Measurements from ENCODE around the gene NTRK2.

DNA sequence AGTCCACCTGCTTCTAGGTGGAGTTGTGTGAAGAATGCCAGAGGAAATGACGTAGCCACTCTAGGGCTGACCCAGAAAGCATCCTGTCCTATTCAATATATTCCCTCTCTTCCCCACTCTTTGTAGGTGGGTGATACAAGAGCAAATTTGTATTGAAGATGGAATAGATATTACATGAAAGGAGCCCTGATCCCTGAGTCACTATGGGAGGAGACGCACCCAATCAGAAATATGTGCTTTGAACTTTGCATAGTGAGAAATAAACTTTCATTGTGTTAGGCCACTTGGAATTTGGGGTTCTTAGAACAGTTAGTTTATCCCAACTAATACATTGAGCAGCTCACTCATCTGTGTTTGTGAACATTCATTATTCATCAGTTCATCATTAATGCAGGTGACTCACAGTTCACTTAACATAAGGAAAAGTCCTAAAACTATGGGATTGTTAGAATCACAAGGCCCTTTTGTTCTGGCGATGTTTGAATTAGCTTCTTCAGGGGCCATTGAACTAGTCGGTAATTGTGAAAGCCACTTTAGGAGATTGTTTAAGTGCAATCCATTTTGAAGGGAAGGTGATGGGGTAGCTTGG lies 26.9 kb upstream of the NTRK2 start:
- TF ChIP-seq ZNF776 (tag by site-specific recombination; IDR thresholded peaks at IDR 0.05; ENCODE audit: borderline replicate concordance) = no peak
- no peak for TF ChIP-seq KLF7 (tag by site-specific recombination; IDR thresholded peaks at IDR 0.05; ENCODE audit: borderline replicate concordance)
- TF ChIP-seq ATF2 (tag by site-specific recombination; IDR thresholded peaks at IDR 0.05; ENCODE audit: low read depth) = no peak
- TF ChIP-seq ZBTB26 (tag by site-specific recombination; optimal IDR thresholded peaks at IDR 0.05) = no peak
- TF ChIP-seq, protein P1, sequence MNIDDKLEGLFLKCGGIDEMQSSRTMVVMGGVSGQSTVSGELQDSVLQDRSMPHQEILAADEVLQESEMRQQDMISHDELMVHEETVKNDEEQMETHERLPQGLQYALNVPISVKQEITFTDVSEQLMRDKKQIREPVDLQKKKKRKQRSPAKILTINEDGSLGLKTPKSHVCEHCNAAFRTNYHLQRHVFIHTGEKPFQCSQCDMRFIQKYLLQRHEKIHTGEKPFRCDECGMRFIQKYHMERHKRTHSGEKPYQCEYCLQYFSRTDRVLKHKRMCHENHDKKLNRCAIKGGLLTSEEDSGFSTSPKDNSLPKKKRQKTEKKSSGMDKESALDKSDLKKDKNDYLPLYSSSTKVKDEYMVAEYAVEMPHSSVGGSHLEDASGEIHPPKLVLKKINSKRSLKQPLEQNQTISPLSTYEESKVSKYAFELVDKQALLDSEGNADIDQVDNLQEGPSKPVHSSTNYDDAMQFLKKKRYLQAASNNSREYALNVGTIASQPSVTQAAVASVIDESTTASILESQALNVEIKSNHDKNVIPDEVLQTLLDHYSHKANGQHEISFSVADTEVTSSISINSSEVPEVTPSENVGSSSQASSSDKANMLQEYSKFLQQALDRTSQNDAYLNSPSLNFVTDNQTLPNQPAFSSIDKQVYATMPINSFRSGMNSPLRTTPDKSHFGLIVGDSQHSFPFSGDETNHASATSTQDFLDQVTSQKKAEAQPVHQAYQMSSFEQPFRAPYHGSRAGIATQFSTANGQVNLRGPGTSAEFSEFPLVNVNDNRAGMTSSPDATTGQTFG (tag by site-specific recombination; IDR thresholded peaks at IDR 0.05; ENCODE audit: borderline replicate concordance) = no peak
- TF ChIP-seq ZNF354C (tag by site-specific recombination; IDR thresholded peaks at IDR 0.05; ENCODE audit: borderline replicate concordance, low read depth) = no peak
- no peak for TF ChIP-seq ZNF76 (tag by site-specific recombination; IDR thresholded peaks at IDR 0.05; ENCODE audit: borderline replicate concordance, low read depth)

Measured in HEK293 (cell line).